Esophagus squamous epithelium (tissue), 5 donors: ENCODE measurements around the gene CHAF1A. TPM values are rescaled to one million over a fixed set of nuclear protein-coding genes. Genes with fewer than 3 reads are reported as not detected.

Experiments
- DNase-seq: peaks from one replicate; lab custom pipeline; 2025; lab: John Stamatoyannopoulos, UW
- H3K27ac ChIP-seq, 4 donors: fragments of 200-600 bp; sonication (generic); one replicate each; pipeline ENCODE4 v1.5.1; 2016 to 2019; ENCODE audit warnings: mild to moderate bottlenecking in 1 of 4
- H3K27me3 ChIP-seq, 4 donors: fragments of 200-600 bp; sonication (generic); 1 replicate in 3 of 4; 2 replicates in 1 of 4; pipeline versions ENCODE4 v1.5.1 to v1.6.0; 2017 to 2021; ENCODE audit warnings: antibody characterized with exemption in 1 of 4
- H3K36me3 ChIP-seq, 3 donors: fragments of 200-600 bp; sonication (generic); one replicate each; pipeline ENCODE4 v1.5.1; 2016 to 2019
- H3K4me1 ChIP-seq, 3 donors: fragments of 200-600 bp; sonication (generic); one replicate each; pipeline ENCODE4 v1.5.1; 2017 to 2019
- H3K4me3 ChIP-seq, 4 donors: fragments of 200-600 bp; sonication (generic); 1 replicate in 3 of 4; 2 replicates in 1 of 4; pipeline ENCODE4 v1.5.1; 2016 to 2019; ENCODE audit warnings: mild to moderate bottlenecking in 2 of 4, moderate library complexity in 1 of 4
- H3K9me3 ChIP-seq, 3 donors: fragments of 200-600 bp; sonication (generic); one replicate each; pipeline ENCODE4 v1.5.1; 2016 to 2019
- CTCF ChIP-seq, 6 experiments: fragments of 450-650 bp in 4 of 6; fragments of 200-600 bp in 2 of 6; sonication (generic) in 2 of 6; IDR thresholded peaks; one replicate each; pipeline ENCODE4 v1.5.1; 2016 to 2019; ENCODE audit warnings: antibody characterized with exemption in 6 of 6, mild to moderate bottlenecking in 4 of 6, moderate library complexity in 4 of 6
- POLR2A ChIP-seq, 4 donors: fragments of 450-650 bp; IDR thresholded peaks; one replicate each; pipeline ENCODE4 v1.6.1; 2017; ENCODE audit warnings: antibody characterized with exemption in 4 of 4, mild to moderate bottlenecking in 4 of 4, moderate library complexity in 3 of 4
- WGBS, 2 donors: methylation state at CpG; one replicate each; pipeline ENCODE4 v1.1.5; 2018; 5-methylcytosine and 5-hydroxymethylcytosine counted together
- intact Hi-C: fragments of 100-400 bp; cut with DNase I; formaldehyde crosslinking; loops from one replicate; pipeline ENCODE4 v1.15.0; 2022
- total RNA-seq, 4 donors: library from RNA; depleted of rRNA; stranded (reverse); fragments of >200 nt; gene quantifications; one replicate each; pipeline ENCODE4 v1.1.0, GENCODE V29; 2016
- donor health status: DM: yes; HTN: yes; CAD: no.

CHAF1A gene
- total RNA-seq, 4 donors from 2014 or later: 7.6 to 20.9 (median 11.9) TPM

DNA sequence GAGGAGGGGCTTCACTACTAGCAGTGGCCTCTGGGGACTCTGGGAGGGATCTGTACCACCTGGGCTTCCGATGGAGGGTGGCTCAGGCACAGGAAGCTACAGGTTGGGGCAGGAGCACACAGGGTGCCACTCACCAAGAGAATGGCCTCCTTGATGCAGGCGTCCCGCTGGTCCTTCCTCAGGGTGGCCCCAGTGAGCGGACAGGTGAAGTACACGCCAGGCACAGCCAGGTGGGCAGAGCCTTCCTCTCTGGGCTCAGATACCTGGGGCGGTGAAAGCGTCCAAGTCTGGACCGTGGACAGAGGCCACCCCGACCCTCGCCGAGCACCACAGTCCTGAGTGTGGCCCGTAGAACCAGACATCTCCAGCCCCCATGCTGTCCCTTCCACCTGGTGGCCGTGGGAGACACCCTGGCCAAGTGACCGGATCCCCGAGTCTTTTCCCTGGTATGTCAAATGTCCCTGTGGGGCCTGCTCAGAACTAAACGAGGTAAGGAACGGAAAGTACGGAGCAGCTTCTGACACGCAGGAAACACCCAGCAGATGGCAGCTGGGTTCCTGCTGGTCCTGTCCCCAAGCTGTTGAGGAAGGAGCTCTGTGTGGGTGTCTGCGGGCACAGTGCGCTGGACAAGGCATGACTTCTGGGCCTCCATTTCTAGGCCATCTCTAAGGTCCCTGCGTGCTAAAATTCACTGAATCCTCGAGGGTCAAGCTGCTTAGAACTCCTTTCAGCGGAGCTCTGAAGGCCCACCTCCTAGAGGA is 50.0 kb downstream of the CHAF1A start:
- H3K27me3 ChIP-seq: no peaks in the 10 kb centered on the region
- no peak overlapping the region for H3K27ac ChIP-seq
- peaks cover 39 to 75% (median 48%) of the 10 kb centered on the region in 3 donors for H3K36me3 ChIP-seq
- TF ChIP-seq POLR2A (IDR thresholded peaks at IDR 0.05): no peak
- no peak for TF ChIP-seq CTCF (IDR thresholded peaks at IDR 0.05)
- no peaks in the 10 kb centered on the region for H3K9me3 ChIP-seq
- 82 to 91% methylated on average over 8 to 12 of the region's 24 CpGs for WGBS, 2 donors
- intact Hi-C loops: no loop called here
- H3K4me3 ChIP-seq: no peak overlapping the region
- peaks cover 38 to 64% (median 44%) of the 10 kb centered on the region in 3 donors for H3K4me1 ChIP-seq
- no peak for DNase-seq

DNA sequence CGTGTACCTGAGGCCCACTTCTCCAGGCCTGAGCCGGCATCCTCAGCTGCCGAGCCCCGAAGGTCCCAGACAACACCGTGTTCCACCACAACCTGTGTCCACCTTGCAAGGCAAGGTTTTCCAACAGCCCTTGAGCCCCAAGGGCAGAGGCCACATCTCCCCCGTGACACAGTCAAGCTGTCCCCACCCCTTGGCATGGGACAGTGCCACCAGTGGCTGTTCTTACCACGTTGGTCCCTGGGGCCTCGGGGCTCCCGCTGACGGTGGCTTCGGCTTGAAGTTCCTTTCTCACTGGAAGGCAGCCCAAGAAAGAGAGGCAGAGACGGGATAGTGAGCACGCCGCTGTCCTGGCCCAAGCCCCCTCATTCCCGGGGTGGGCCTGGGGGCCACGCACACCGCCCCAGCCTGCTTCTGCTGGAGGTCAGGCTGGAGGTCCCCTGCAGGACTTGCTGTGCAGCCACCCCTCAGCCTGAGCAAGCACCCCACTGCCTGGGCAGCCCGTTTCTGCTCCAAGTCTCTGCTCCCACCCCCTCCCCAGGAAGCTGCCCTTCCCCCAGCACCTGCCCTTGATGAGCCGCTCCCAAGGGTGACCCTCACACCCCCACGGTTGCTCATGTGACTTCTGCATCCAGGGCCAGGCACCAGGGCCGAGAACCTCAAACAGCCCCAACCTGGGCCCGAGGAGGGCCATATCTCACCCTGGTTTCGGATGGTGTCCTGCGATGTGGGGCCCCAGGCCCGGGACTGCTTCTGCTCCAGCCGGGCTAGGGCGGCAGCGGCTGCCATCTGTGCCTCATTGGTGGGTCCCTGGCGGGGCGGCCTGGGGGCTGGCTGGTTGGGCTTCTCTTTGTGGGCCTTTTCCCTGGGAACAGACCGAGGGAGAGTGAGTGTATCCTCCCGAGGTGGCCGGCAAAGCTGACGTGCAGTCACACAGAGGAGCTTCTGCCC is 51.1 kb downstream of the CHAF1A start:
- no peak overlapping the region for H3K27ac ChIP-seq
- no peaks in the 10 kb centered on the region for H3K27me3 ChIP-seq
- H3K4me1 ChIP-seq: peaks cover 35 to 59% (median 44%) of the 10 kb centered on the region in 3 donors
- no peak overlapping the region for H3K4me3 ChIP-seq
- H3K9me3 ChIP-seq: no peaks in the 10 kb centered on the region
- TF ChIP-seq CTCF (IDR thresholded peaks at IDR 0.05) (no peak), POLR2A (IDR thresholded peaks at IDR 0.05) (no peak)
- peaks cover 28 to 64% (median 37%) of the 10 kb centered on the region in 3 donors for H3K36me3 ChIP-seq
- 75 to 79% methylated on average over 5 to 19 of the region's 34 CpGs for WGBS, 2 donors
- intact Hi-C loops: no loop called here
- DNase-seq: no peak

DNA sequence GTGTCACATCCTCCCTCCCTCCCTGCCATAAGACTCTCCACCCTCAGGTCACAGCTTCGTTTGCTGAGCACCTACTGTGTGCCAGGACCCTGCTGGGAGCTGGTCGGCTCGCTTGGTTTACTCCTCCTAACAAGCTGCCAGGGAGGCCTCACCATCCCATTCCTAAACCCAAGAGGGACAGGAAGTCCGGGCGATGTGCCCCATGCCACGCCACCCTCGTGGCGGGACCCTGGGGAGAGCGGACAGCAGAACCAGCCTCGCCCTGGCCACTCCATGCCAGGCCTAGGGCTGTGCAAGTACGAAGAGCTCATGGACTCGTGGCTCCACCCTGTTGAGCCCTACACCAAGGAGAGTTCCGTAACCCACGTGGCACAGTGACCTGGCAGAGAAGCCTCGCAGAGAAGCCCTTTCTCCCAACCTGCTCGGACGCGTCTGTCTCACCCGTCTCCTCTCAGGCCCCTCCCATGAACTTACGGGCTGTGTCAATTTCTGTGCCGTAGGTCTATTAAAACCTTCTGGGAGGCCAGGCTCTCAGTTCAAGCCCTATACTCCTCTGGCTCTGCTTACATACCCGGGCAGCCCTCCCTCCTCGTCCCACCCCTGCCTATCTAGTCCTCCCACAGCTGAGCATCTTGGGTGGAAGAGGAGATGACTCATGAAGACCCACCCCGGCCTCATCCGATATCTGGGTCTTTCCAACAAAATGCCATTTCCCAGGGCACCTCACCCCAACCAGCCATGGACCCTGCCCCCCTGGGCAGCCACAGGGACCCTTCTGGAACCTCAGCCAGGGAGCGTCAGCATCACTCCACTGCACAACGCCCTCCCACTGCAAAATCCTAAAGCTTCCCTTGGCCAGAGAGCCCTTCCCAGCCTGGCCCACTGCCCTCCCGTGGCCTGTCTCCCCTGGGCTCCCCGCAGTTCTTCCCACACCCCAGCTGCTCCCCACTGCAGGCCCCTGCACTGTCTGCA is 52.6 kb downstream of the CHAF1A start:
- H3K9me3 ChIP-seq: no peaks in the 10 kb centered on the region
- DNase-seq: no peak
- peak overlapping the region in 3 of 4 donors; percentile 8 to 79 (median 74) for H3K4me3 ChIP-seq
- TF ChIP-seq CTCF (IDR thresholded peaks at IDR 0.05): no peak
- TF ChIP-seq POLR2A (IDR thresholded peaks at IDR 0.05): no peak
- H3K4me1 ChIP-seq: peaks cover 28 to 44% (median 31%) of the 10 kb centered on the region in 3 donors
- no peaks in the 10 kb centered on the region for H3K27me3 ChIP-seq
- intact Hi-C loops: no loop called here
- H3K36me3 ChIP-seq: peaks cover 21 to 49% (median 35%) of the 10 kb centered on the region in 3 donors
- 34 to 44% methylated on average over 10 to 17 of the region's 29 CpGs for WGBS, 2 donors
- H3K27ac ChIP-seq: peak overlapping the region; percentile 91 to 97 (median 94)

DNA sequence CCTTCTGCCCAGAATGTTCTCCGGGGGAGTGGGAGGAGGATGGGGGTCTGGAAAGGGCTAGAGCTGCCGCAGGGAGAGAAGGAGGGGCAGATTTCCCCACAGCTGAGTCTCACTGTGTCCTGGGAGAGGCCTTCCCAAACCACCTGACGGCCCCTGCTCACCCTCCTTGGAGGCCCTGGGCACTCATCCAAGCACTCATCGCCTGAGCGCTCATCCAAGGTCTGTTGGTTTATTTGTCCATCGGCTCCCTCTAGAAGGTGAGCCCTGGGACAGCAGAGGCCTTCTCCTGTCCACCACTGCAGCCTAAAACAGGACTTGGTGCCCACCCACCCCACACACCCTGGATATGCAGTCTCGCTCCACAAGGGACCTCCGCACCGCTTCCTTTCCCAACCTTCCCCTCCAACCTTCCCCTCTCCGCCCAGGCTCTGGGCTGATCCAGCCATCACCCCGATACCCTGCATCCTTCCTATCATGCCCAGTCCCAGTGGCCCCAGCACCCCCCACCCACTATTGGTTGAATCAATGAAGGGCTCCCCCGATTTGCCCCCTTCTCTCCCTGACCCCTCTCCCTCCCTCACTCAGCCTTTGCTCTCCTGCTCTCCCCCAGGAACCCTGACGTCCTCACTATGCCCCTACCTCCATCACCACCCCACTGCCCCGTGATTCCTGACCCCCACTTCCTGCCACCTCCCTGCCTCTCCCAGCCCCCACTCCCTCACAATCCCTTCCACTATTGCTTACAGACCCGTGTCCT is 53.5 kb downstream of the CHAF1A start:
- peaks cover 28 to 43% (median 31%) of the 10 kb centered on the region in 3 donors for H3K4me1 ChIP-seq
- H3K36me3 ChIP-seq: peaks cover 21 to 40% (median 31%) of the 10 kb centered on the region in 3 donors
- no peak for TF ChIP-seq POLR2A (IDR thresholded peaks at IDR 0.05)
- no peak for TF ChIP-seq CTCF (IDR thresholded peaks at IDR 0.05)
- DNase-seq: no peak
- intact Hi-C loops: no loop called here
- peak overlapping the region; percentile 74 to 81 (median 79) for H3K4me3 ChIP-seq
- H3K9me3 ChIP-seq: no peaks in the 10 kb centered on the region
- 39 to 47% methylated on average over 9 to 13 of the region's 15 CpGs for WGBS, 2 donors
- H3K27ac ChIP-seq: peak overlapping the region; percentile 91 to 97 (median 94)
- no peaks in the 10 kb centered on the region for H3K27me3 ChIP-seq
